ENCODE data around the gene FBXW7.

The FBXW7 gene

DNA sequence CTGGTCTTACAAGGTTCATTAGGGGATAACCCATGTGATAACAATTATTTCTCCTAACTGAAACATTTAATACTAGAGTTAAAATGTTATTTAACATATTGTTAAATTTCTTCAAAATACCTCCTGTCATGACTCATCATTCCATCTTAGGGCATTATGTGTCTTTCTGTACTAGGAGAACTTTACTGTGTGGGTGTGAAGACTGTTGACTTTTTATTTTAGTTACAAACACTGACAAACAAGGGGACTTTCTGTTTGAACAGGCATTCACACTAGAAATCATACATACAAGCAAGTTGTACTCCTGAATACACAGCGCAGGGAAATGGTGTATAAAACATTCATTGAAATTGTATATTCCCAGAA is 175.9 kb downstream of the FBXW7 start:
- no peak for DNase-seq

DNA sequence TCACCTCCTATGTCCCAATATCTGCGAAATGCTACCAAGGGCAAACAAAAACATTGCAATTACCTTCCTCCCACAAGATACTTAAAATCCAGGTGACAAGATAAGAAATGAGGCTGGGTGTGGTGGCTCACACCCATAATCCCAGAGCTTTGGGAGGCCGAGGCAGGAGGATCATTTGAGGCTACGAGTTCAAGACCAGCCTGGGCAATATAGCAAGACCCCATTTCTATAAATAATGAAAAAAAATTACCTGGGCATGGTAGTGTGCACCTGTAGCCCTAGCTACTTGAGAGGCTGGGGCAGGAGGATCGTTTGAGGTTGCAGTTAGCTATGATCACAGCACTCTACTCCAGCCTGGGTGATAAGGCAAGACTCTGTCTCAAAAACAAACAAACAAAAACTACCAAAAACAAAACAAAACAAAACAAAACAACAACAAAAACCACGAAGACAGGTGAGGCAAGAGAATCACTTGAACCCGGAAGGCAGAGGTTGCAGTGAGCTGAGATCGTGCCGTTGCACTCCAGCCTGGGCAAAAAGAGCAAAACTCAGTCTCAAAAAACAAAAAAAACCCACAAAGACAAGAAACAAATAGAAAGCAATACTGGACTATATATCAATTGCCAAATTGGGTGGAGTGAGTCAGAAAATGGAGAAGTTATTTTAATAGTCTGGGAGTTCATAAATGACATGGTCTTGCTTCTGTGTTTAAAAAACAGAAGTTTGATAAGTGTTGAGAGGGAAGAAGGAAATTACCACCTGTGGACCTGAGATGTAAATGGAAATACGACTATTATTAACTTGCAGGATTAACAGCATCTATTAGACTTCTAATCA is 176.5 kb downstream of the FBXW7 start:
- DNase-seq = no peak

DNA sequence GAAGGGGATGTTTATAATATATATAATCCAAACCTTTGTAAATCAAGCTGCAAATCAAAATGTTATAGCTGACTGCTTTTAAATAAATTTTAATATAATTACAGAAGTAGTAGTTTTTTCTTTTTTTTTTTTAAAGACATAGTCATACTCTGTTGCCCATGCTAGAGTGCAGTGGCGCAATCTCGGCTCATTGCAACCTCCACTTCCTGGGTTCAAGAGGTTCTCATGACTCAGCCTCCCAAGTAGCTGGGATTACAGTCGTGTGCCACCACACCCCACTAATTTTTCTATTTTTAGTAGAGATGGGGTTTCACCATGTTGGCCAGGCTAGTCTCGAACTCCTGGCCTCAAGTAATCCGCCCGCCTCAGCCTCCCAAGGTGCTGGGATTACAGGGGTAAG is 178.7 kb downstream of the FBXW7 start:
- no peak for DNase-seq

DNA sequence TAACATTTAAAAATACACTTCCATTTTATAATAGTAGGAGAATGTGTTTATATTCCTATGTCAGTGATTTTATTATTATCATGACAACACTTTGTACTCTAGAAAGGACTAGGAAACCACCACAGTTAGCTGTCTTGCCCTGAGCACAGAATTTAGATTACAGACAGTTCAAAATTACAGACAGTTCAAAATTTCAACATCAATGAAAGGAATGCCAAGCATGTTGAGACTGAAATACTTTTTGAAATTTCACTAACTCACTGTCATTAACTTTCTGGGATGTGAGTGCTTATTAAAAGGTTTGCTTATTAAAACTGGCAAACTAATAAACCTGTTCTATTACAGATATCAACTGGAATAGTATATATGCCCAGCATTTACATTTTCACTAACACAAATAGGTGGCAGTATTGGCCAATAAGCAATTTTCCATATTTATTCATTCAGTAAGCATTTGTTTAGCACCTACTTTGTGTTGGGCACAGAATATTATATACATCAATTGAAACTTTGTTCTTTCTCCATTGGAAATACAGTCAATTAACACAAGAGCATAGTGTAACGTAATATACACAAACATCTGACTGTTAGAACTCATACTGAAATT is 179.4 kb downstream of the FBXW7 start:
- DNase-seq = no peak

DNA sequence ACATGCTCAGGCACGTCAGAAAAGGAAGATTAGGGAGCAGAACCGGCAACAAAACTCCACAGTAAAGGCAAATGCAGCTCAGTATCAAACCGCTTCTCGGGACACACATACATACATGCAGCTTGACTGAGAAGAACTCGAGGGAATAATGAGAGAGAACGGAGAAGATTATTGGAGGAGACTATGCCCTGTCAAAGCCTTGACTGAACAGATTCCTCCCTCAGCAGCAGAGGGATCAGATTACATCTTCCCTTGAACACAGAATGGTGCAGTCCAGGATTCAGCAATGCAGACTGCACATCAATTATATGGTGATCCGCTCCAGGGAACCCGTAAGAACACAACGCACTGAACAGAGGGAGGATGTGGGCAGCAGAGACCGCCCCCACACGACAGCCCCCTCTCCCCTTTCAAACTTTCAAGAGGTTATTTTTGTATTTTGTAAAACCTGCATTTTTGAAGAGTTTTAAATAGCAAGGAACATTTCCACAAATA is 183.2 kb downstream of the FBXW7 start:
- DNase-seq = peak; percentile 86

DNA sequence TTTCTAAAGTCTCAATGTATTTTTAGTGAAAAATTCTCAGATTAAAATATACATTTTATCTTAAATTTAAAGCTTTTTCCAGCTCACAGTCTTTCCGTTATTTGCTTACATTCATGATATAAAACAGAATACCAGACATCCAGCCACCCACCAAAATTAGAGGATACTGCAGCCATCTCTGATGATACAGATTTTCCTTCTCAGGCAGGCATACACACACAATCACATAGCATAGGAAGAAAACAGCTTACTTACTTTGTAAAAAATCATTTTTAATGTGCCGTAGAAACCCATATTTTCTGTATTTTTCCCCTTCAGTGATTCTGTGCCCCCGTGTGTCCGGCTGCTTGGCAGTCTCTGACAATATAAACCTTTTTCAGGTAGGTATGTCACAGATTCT is 183.7 kb downstream of the FBXW7 start:
- DNase-seq = no peak

DNA sequence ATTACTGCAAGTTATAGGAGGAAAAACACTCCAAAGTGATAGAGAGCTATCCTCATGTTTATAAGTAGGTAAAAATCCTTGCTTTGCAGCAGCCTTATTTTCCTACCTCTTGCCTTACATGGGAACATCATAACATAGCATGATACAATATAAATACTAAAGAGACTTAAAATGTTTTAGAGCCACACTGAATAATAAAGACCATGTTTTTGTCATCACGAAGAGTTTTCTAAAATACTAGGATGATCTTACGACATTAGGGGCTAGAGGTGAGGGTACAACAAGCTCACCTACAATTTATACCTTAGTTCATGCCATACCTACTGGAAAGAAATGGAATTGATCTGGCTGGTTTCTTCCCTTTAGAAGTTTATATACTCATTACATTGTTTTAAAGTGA is 184.8 kb downstream of the FBXW7 start:
- no peak for DNase-seq

DNA sequence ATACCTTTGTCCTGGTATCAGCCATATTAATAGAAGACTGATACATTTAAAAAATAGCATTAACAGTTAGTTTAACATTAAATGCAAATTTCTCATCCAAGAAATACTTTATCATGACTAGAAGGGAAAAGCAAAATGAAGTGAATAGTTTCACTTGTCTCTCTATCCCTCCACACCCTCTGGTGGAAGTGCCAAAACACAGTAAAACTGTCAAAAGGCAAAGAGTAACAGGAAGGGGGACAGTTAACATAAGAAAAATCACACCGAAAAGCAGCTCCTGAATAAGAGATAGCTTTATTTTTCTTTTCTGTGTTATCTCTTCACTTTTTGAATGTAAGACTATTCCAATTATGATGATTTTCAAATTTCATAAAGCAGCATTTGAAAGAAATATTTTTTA is 187.2 kb downstream of the FBXW7 start:
- DNase-seq = no peak

DNA sequence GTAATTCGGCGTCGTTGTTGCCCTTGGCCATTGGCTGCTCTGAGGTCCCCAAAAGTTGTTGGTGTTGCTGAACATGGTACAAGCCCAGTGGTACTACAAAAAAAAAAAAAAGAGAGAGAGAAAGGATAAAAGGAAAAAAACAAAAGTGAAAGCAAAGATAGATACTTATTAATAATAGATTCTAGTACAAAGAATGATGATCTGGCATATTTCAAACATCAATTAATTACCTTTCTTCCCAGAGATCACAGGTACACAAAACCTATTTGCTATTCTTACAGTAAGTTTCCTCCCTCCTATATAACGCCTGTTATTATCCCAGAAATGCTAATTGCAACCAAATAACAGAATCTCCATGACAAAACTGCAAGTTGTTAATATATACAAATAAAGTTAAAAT is 188.9 kb downstream of the FBXW7 start:
- DNase-seq = no peak

DNA sequence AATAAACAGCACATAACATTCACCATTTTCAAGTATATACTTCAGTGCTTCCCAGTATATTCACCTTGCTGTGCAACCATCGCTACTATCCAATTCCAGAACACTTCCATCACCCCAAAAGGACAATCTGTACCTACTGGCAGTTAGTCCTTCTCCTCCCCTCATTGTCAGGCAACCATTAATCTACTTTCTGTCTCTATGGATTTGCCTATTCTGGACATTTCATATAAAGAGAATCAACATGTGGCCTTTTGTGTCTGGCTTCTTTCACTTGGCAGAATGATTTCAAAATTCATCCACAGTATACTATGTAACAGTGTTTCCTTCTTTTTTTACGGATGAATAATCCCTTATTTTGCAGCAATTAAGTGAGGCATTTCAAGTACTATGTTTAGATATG is 189.4 kb downstream of the FBXW7 start:
- no peak for DNase-seq

DNA sequence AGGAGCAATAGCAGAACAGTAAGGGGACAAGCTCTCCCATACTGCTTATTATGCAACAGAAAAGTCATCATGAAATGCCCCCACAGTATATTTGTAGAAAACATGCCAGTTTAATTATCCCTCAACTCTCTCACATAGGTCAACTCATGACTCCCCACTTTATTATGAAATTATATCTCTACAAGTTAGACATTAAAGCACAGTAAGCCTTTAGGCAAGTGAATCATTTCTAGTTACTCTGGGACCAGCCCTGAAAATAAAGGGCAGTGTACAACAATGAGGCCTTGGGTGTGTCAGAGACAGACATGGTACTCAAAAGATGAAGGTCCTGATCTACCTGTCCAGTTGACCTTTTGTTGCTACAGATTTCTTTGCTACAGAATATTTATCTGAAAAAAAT is 191.9 kb downstream of the FBXW7 start:
- DNase-seq = no peak

DNA sequence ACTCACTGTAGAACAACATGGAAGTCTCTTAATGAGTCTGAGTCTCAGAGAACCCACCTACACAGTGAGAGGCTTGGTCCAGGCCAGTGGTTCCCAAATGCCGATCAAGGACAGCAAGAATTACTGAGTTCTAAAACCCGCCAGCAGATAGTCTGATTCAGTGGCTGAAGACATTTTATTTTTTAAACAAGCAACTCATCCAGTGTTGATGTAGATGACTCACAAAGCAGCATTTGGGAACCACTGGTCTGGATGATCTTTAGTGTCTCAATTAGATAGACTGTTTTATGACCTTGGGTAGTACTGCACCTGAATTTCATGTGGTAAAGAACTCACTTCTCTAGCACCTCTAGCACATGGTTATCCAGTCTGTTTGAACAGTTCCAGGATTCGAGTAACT is 193.6 kb downstream of the FBXW7 start:
- DNase-seq = no peak

DNA sequence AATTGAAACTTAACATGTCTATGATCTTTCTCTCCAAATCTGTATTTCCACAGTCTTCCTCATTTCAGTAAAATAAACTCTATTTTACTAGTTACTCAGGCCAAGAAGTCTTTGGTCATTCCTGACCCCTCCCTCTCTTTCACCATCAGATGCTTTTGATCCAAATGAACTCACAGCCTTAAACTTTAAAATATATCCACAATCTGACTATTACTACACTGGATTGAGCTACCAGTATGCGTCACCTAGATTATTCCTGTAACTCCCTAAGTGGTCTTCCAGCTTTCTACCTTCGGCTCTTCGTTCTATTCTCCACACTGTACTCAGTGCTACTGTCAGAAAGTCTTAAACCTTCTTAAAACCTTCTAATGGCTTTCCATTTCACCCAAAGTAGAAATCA is 195.1 kb downstream of the FBXW7 start:
- DNase-seq = no peak

DNA sequence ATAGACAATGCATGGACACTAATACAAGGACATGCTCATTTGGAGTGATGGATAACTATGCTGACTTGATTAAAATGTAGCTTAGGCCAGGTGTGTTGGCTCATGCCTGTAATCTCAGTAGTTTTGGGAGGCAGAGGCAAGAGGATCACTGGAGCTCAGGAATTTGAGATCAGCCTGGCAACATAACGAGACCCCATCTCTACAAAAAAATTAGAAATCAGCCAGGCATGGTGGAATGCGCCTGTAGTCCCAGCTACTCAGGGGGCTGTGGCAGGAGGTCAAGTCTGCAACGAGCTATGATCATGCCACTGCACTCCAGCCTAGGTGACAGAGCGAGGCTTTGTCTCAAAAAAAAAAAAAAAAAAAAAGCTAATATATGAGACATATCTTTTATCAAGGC is 196.3 kb downstream of the FBXW7 start:
- no peak for DNase-seq

DNA sequence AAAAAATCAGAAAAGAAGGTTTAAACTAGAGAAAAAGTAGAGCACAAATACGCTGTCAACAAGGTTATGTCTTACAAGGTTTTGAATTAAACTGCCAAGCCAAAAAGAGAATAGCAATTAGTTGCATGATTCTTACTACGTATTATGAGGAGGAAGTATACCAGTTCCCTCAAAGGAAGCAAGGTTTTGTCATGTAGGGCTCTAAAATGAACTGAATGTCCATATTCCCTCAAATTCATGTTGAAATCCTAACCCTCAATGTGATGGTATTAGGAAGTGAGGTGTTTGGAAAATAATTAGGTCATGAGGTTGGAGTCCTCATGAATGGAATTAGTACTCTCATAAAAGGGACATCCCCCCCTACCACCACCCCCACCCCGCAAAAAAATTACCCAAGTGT is 201.0 kb downstream of the FBXW7 start:
- DNase-seq = no peak

DNA sequence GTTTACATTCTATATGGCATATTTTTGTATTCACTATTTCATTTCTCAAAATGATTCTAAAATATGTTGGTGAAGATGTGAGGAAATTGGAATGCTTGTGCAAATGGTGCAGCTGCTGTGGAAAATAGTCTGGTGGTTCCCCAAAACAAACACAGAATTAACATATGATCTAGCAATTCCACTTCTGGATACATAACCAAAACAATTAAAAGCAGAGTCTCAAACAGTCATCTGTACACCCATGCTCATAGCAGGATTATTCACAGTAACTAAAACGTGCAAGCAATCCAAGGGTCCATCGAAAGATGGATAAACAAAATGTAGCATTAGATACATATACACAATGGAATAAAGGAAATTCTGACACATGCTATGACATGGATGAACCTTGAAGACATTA is 204.8 kb downstream of the FBXW7 start:
- DNase-seq = no peak

DNA sequence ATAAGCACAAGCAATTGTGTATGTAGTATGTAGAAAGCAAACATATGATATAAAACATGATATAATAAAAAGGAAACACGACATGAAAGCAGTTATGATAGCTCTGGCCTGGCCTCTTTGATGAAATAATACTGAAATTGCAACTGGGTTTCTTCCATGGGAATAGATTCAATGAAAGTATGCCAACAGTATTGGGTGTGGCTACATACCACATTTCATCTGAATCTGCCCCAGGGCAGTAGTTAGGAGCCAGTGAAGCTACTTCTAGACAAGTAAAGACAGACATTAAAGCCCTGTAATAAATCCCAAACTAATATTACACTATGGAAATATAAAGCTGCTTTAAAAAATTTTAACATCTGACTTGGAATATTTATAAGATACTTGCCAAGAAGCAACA is 207.3 kb downstream of the FBXW7 start:
- DNase-seq = no peak

DNA sequence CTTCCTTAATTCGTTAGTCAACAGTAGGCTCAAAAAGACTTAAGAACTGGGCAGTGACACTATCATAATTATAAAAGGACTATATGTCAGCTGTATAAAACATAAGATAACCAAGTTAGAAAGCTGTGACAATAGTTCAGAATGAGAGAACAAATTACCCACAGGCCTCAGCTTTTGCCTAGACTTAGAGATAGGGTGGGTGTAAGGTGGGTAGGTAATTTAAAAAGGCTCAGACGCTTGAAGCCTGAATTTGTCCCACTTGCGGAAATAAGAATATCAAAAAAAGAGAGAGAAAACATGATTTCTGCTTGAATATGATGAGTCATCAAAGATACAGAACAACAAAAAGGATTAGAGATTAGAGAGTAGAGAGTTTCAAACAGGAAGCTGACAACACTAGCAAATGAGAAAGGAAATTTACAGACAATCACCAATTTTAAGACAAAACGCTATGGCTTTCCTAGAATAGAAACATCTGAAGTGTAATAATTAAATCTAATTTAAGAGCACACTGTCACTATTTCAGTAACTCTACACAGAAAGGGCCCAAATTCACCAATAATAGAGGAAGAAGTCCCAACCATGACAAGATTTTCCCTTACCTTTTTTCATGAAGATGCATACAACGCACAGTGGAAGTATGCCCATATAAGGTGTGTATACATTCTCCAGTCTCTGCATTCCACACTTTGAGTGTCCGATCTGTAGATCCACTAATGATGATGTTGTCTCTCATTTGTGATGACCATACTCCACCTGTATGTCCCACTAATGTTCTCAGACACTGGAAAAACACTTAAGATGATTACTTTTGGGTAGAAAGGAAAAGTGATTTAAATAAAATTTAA is 208.1 kb downstream of the FBXW7 start:
- DNase-seq = no peak

DNA sequence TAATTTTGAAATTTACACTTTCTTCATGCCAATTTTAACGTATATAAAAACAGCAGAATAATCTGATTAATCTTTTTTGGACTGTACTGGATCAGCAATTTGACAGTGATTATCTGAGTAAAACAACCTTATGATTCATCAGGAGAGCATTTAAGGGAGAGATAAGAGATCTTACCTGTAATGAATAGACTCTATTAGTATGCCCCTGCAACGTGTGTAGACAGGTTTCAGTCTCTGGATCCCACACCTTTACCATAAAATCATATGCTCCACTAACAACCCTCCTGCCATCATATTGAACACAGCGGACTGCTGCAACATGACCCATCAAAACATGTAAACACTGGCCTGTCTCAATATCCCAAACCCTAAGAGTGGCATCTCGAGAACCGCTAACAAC is 210.1 kb downstream of the FBXW7 start:
- DNase-seq = no peak

DNA sequence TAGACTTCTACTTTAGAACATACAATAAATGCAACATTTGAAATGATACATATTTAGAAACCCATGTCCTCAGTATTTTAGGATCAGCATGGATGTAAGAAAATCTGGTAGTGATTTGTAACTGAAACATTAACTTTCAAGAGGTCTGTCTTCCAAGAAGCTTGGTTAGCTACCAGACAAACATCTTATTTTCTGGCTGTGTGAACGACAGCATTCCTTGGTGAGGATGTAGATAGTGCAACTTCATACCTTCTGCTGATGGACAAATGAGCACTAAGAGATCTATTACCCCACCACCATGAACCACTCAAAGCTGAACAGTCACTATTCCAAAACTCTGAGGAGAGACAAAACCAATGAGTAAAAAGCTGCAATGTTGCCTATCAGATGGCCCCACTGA is 212.7 kb downstream of the FBXW7 start:
- no peak for DNase-seq

DNA sequence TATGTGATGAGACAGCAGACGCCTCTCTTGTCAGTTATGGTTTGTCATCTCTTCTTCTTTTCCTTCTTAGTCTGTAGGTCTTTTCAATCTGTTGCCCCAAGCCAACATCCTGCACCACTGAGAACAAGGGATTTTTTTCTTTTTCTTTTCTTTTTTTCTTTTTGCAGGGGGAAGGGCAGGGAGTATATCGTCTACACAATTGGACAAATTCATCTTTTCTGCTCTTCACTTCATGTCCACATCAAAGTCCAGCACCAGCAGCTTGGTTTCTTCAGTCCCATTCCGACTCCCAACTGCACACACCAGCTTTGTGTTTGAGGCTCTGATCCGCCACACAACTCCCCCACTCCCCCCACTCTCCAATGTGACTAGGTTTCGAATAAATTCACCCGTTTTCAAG is 213.2 kb downstream of the FBXW7 start:
- DNase-seq = no peak

DNA sequence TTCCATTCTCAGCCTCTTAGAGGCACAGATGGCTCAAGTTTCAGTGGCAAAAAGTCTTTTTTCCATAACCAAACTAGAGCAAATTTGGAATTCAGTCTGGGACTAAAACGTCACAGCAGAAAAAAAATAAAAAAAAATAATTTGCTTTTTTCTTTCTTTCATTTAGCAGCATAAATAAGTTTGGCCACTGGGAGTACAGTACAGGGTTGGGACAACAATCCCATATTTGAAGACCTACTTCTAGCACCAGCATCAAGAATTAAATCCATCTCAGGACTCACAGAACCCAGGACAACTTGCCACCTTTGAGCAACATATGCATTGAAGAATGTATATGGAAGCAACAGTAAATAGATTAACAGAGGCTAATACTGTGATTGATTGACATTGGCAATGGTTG is 214.0 kb downstream of the FBXW7 start:
- no peak for DNase-seq

DNA sequence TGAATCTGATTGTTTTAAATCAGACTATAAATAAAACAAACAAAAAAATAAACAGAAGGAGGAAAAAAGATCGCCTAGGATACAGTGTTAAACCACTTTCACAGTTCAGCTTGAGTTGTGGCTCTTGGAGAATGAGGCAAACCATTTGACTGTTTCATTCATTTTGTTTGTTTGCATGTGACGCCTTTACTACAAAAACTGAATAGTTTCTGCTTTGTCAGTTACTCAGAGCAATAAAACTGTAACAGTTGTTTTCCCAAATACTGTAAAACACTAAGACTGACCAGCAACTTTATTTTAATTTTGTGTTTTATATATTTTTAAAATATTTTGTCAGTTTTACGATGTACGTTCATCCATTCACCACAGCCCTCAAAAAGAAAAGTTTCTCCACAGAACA is 214.5 kb downstream of the FBXW7 start:
- DNase-seq = no peak

DNA sequence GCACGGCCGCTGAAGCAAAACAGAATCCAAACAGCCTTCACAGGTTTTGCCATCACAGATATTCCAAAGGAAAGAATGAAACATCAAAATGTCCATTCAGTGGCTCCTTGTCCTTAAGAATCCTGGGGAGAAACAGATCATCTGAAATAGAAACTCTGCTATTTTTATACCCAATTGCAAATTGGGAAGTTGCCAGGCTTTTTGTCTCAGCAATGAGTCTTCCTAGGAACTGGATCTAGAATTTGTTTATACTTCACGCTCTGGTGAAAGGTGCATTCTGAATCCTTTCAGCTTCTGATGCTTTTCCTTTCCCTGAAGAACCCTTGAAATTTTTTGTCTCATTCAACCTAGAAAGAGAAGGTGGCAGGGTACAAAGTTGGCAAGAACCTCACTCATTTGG is 218.9 kb downstream of the FBXW7 start:
- DNase-seq = no peak
